NCI-H1092 (cell line): ENCODE measurements around the gene ELP4.
"Not testable (repeated sequence)": the region's sequence is repeated elsewhere in the genome, so short reads cannot be mapped to it uniquely, and the experiment has no call there.

Experiments
- DNase-seq: peaks from one replicate; lab custom pipeline; 2025; lab: John Stamatoyannopoulos, UW

ELP4 gene, protein sequence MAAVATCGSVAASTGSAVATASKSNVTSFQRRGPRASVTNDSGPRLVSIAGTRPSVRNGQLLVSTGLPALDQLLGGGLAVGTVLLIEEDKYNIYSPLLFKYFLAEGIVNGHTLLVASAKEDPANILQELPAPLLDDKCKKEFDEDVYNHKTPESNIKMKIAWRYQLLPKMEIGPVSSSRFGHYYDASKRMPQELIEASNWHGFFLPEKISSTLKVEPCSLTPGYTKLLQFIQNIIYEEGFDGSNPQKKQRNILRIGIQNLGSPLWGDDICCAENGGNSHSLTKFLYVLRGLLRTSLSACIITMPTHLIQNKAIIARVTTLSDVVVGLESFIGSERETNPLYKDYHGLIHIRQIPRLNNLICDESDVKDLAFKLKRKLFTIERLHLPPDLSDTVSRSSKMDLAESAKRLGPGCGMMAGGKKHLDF

GRCh38 chr11:31509429-31510345 is at the start of gene ELP4, which contains the start of gene IMMP1L:
Gene ELP4 (plus strand): TSS chr11:31509767. CDS start chr11:31509785, 18 bp downstream.
Gene IMMP1L (minus strand): TSS chr11:31509622. CDS start chr11:31463276, 46,346 bp downstream.
- peak; percentile 98 for DNase-seq

- no peak for DNase-seq
Observed at GRCh38 chr11:31464436-31464835, 45.1 kb upstream of the ELP4 start.

GRCh38 chr11:31474083-31474482 is 35.5 kb upstream of the ELP4 start:
- DNase-seq, result no peak

- no peak for DNase-seq
Observed at GRCh38 chr11:31477528-31478222, 31.9 kb upstream of the ELP4 start.

DNA sequence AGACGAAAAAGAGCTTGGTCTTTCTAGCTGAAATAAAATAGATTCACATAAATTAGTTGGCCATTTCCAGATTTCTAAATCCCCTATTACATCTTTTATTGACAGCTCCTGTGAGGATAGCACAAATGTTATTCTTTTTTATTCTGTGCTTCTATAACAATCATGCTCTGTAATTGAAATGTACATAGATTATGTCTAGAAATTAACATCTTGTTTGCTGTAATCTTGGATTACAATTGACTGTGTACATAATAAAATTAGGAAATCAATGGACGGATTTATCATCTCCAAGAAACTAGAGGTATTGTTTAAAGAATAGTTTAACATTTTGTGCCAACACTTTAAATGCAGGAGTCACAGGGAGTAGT is 31.4 kb upstream of the ELP4 start:
- DNase-seq, result no peak

DNA sequence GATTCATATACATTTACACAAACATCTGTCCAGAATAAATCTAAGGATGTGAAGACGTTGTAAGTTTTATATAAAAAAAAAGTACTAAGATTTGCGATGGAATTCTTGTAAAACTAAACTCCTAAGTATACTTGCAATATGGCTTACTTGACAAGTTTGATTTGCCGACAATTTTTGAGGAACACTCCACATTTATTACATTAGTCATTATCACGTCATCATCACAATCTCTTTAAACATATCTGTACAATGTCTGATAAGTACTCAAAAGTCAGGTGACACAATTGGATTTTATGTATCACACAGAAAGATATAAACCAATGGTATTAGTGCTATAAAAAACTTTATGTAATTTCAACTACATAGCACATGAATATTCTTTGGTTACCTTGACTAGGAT is 30.5 kb upstream of the ELP4 start:
- no peak for DNase-seq

GRCh38 chr11:31480930-31481329 is 28.6 kb upstream of the ELP4 start:
- no peak for DNase-seq

GRCh38 chr11:31484497-31484896 is 25.1 kb upstream of the ELP4 start:
- no peak for DNase-seq

DNA sequence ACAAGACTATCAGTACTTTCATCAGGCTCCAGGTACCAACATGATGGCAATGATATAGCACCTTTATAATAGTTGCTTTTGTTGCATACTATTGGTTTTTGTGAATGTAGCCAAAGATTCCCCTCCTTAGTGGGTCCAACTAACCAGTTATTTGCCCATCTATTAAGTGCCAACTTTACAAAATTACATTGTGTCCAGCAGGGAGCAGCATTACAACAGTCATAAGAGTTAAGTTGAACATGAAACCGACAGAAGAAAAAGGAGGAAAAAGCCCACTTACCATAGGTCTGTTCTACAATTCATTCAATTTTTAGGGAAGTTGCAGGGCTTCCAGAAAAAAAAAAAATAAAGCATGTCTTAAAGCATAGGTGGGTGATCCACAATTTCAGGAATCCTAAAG is 21.7 kb upstream of the ELP4 start:
- no peak for DNase-seq

DNA sequence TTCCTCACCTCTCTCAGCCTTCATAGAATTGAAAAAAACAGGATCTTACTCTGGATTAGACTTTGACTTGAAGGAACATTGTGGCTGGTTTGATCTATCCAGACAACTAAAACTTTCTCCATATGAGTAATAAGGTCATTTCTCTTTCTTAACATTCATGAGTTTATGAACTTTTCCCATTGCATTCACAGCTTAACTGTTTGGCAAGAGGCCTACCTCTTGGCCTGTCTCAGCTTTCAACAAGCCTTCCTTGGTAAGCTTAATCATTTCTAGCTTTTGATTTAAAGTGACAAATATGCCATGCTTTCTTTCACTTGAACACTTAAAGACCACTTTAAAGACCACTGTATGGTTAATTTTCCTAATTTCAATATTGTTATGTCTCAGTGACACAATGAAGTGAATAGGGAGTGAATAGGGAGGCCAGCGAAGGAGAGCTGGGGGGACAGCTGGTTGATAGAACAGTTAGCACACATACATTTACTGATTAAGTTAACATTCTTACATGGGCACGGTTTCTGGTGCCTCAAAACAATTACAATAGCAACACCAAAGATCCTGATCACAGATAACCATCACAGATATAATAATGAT is 17.1 kb upstream of the ELP4 start:
- DNase-seq, result no peak

DNA sequence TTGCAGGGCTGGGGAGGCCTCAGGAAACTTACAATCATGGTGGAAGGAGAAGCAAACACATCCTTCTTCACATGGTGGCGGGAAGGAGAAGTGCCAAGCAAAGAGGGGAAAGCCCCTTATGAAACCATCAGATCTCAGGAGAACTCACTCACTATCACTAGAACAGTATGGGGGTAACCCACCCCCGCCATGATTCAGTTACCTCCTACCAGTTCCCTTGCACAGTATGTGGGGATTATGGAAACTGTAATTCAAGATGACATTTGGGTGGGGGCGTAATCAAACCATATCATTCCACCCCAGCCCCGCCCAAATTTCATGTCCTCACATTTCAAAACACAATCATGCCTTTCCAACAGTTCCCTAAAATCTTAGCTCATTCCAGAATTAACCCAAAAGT is 16.3 kb upstream of the ELP4 start:
- DNase-seq, result no peak

GRCh38 chr11:31493762-31494161 is 15.8 kb upstream of the ELP4 start:
- DNase-seq, result not testable (repeated sequence)

- DNase-seq, result no peak
Observed at GRCh38 chr11:31499576-31500178, 9.9 kb upstream of the ELP4 start.

- DNase-seq, result no peak
Observed at GRCh38 chr11:31500560-31500959, 9.0 kb upstream of the ELP4 start.

DNA sequence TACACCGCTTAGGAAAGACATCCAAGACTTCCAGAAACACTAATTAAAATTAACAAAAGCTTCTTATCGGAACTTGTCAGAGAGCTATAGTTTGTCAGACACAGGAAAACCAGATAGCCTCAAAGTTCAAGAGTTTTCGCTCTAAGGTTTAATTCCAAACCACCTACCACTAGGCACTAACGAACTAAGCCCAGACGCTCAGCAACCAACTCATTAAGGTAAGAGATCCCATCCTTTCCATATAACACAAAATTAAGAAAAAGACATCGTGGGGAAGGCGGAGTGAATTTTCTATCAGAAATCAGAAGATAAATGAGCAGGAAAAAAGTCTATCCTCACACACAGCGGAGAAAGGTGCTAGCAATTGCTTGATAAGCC is 527 bp upstream of the ELP4 start:
- DNase-seq, result no peak

GRCh38 chr11:31512117-31512516 is 2.5 kb downstream of the ELP4 start:
- DNase-seq, result no peak

DNA sequence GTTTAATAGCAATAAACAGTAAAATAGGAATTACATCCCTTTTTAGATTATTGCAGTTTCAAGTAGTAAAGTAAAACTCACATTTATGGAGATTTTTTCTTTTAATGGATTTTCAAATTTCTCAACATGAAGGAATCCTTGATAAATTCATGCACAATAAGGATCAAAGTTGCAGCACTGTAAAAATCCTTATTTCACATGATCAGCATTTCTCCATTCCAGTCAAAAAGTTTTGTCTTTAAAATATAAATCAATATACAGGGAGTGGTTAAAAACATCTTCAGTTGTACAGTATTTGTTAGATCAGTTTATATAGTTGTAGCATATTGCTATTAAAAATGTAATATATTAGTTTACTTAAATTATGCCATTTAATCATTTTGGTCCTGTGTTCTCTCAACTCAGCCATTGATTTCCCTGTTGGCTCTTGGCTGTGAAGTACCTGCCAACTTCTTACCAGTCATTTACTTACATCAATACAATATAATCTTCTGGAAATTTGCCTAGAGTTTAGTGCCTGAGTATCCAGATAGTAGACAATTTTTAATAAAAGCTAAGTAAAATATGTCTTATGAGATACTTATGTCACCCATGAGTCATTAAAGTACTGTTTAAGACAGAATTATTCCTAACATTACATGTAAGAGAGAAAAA is 12.1 kb downstream of the ELP4 start:
- DNase-seq, result no peak

GRCh38 chr11:31529189-31529588 is 19.6 kb downstream of the ELP4 start:
- DNase-seq, result no peak

DNA sequence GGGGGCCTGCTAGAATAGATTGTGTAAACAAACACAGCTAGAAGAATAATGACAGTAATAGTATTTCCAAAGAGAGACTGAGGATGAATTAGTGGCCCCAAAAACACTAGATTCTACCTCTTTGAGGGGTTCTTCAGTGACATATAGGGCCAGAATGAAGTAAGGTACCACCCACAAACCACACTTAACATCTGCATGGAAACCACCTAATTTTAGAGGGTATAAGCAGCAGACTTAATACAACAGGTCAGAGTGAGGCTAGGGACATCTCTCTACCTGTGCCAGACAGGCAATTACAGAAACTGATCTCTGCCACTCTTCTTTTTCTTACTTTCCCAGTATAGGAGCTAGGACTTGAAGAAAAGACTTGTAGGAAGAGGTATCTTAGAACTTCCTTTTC is 20.1 kb downstream of the ELP4 start:
- no peak for DNase-seq

GRCh38 chr11:31531293-31531692 is 21.7 kb downstream of the ELP4 start:
- no peak for DNase-seq

GRCh38 chr11:31535479-31535878 is 25.9 kb downstream of the ELP4 start:
- DNase-seq, result no peak
